HEK293 (cell line): ENCODE measurements around the gene BAHD1.

Experiments used
- CTCF ChIA-PET: fragments of 350-600 bp; formaldehyde crosslinking; extraction: SDS; loops from one replicate; lab custom pipeline; 2021; ENCODE audit warnings: antibody characterized with exemption; lab: Yijun Ruan, JAX
- POLR2A ChIA-PET: fragments of 300-600 bp; formaldehyde crosslinking; extraction: SDS; loops from one replicate; lab custom pipeline; 2020; ENCODE audit warnings: antibody characterized with exemption, inconsistent platforms; lab: Yijun Ruan, JAX
- H3K27ac ChIP-seq: fragments of 200-500 bp; sonication (Bioruptor generic); 2 replicates; pipeline ENCODE4 v1.5.1; 2014; ENCODE audit warnings: low read depth, low read length, control low read depth, inconsistent platforms; ENCODE audit errors: extremely low read depth
- H3K36me3 ChIP-seq, 2 experiments: fragments of 200-500 bp in 1 of 2; sonication (Bioruptor generic) in 1 of 2; 1 replicate in 1 of 2; 2 replicates in 1 of 2; pipeline ENCODE4 v1.5.1; 2014 to 2017; ENCODE audit warnings: inconsistent platforms in 2 of 2, low read length in 2 of 2; ENCODE audit not compliant: control insufficient read depth in 2 of 2, insufficient read depth in 1 of 2
- H3K4me1 ChIP-seq: fragments of 200-500 bp; sonication (Bioruptor generic); 2 replicates; pipeline ENCODE4 v1.5.1; 2014; ENCODE audit warnings: mild to moderate bottlenecking, low read length, inconsistent platforms; ENCODE audit not compliant: control insufficient read depth, insufficient read depth
- H3K4me3 ChIP-seq: 2 replicates; pipeline ENCODE4 v1.5.1; 2011; ENCODE audit warnings: low read depth, mild to moderate bottlenecking, control low read depth, low read length, moderate library complexity
- H3K9me3 ChIP-seq: fragments of 200-500 bp; sonication (Bioruptor generic); 2 replicates; pipeline ENCODE4 v1.5.1; 2014; ENCODE audit warnings: low read depth, low read length, inconsistent platforms; ENCODE audit not compliant: control insufficient read depth, insufficient read depth
- GLIS2 ChIP-seq: fragments of 450-650 bp; formaldehyde crosslinking; IDR thresholded peaks from 2 replicates; pipeline ENCODE4 v1.5.1; 2016; ENCODE audit warnings: missing biosample characterization, missing genetic modification characterization
- KLF10 ChIP-seq: fragments of 450-650 bp; IDR thresholded peaks from 2 replicates; pipeline ENCODE4 v1.5.1; 2018; ENCODE audit warnings: missing biosample characterization, mild to moderate bottlenecking, missing genetic modification characterization
- SP7 ChIP-seq: fragments of 450-650 bp; formaldehyde crosslinking; IDR thresholded peaks from 2 replicates; pipeline ENCODE4 v1.5.1; 2016; ENCODE audit warnings: missing biosample characterization, missing genetic modification characterization
- YY1 ChIP-seq: fragments of 450-650 bp; formaldehyde crosslinking; IDR thresholded peaks from 2 replicates; pipeline ENCODE4 v1.5.1; 2018; ENCODE audit warnings: missing biosample characterization, missing genetic modification characterization
- ZBTB17 ChIP-seq: fragments of 450-650 bp; formaldehyde crosslinking; IDR thresholded peaks from 2 replicates; pipeline ENCODE4 v1.5.1; 2016; ENCODE audit warnings: missing biosample characterization, missing genetic modification characterization
- ZBTB20 ChIP-seq: fragments of 450-650 bp; formaldehyde crosslinking; IDR thresholded peaks from 2 replicates; pipeline ENCODE4 v1.5.1; 2016; ENCODE audit warnings: missing biosample characterization, missing genetic modification characterization
- ZFP41 ChIP-seq: fragments of 450-650 bp; formaldehyde crosslinking; IDR thresholded peaks from 2 replicates; pipeline ENCODE4 v1.5.1; 2016; ENCODE audit warnings: missing biosample characterization, missing genetic modification characterization, borderline replicate concordance
- ZNF133 ChIP-seq: fragments of 450-650 bp; formaldehyde crosslinking; IDR thresholded peaks from 2 replicates; pipeline ENCODE4 v1.5.1; 2016; ENCODE audit warnings: missing biosample characterization, missing genetic modification characterization
- ZNF239 ChIP-seq: fragments of 450-650 bp; formaldehyde crosslinking; IDR thresholded peaks from 2 replicates; pipeline ENCODE4 v1.5.1; 2016; ENCODE audit warnings: missing biosample characterization, missing genetic modification characterization
- ZNF24 ChIP-seq: fragments of 450-650 bp; formaldehyde crosslinking; IDR thresholded peaks from 2 replicates; pipeline ENCODE4 v1.5.1; 2016; ENCODE audit warnings: missing biosample characterization, missing genetic modification characterization
- ZNF416 ChIP-seq: fragments of 450-650 bp; formaldehyde crosslinking; IDR thresholded peaks from 2 replicates; pipeline ENCODE4 v1.5.1; 2016; ENCODE audit warnings: missing biosample characterization, missing genetic modification characterization
- ZNF548 ChIP-seq: fragments of 450-650 bp; formaldehyde crosslinking; IDR thresholded peaks from 2 replicates; pipeline ENCODE4 v1.5.1; 2016; ENCODE audit warnings: missing biosample characterization, missing genetic modification characterization
- ZNF600 ChIP-seq: fragments of 450-650 bp; formaldehyde crosslinking; IDR thresholded peaks from 2 replicates; pipeline ENCODE4 v1.5.1; 2016; ENCODE audit warnings: missing biosample characterization, missing genetic modification characterization
- ZNF629 ChIP-seq: fragments of 450-650 bp; formaldehyde crosslinking; IDR thresholded peaks from 2 replicates; pipeline ENCODE4 v1.5.1; 2017; ENCODE audit warnings: missing biosample characterization, missing genetic modification characterization
- ZNF654 ChIP-seq: fragments of 450-650 bp; formaldehyde crosslinking; IDR thresholded peaks from 2 replicates; pipeline ENCODE4 v1.5.1; 2016; ENCODE audit warnings: low read depth, missing biosample characterization, missing genetic modification characterization
- ZNF664 ChIP-seq: fragments of 450-650 bp; formaldehyde crosslinking; IDR thresholded peaks from 2 replicates; pipeline ENCODE4 v1.5.1; 2016; ENCODE audit warnings: missing biosample characterization, missing genetic modification characterization
- ZNF837 ChIP-seq: fragments of 450-650 bp; formaldehyde crosslinking; IDR thresholded peaks from 2 replicates; pipeline ENCODE4 v1.5.1; 2016; ENCODE audit warnings: missing biosample characterization, missing genetic modification characterization
- TF ChIP-seq, protein P1 (sequence below): fragments of 450-650 bp; formaldehyde crosslinking; IDR thresholded peaks from 2 replicates; pipeline ENCODE4 v1.5.1; 2016; ENCODE audit warnings: missing biosample characterization, missing genetic modification characterization
- TF ChIP-seq, protein P2 (sequence below): fragments of 450-650 bp; IDR thresholded peaks from 2 replicates; pipeline ENCODE4 v1.5.1; 2018; ENCODE audit warnings: missing biosample characterization, mild to moderate bottlenecking, missing genetic modification characterization
- TF ChIP-seq, protein P3 (sequence below): fragments of 450-650 bp; formaldehyde crosslinking; IDR thresholded peaks from 2 replicates; pipeline ENCODE4 v1.5.1; 2016; ENCODE audit warnings: missing biosample characterization, missing genetic modification characterization

BAHD1 gene

DNA sequence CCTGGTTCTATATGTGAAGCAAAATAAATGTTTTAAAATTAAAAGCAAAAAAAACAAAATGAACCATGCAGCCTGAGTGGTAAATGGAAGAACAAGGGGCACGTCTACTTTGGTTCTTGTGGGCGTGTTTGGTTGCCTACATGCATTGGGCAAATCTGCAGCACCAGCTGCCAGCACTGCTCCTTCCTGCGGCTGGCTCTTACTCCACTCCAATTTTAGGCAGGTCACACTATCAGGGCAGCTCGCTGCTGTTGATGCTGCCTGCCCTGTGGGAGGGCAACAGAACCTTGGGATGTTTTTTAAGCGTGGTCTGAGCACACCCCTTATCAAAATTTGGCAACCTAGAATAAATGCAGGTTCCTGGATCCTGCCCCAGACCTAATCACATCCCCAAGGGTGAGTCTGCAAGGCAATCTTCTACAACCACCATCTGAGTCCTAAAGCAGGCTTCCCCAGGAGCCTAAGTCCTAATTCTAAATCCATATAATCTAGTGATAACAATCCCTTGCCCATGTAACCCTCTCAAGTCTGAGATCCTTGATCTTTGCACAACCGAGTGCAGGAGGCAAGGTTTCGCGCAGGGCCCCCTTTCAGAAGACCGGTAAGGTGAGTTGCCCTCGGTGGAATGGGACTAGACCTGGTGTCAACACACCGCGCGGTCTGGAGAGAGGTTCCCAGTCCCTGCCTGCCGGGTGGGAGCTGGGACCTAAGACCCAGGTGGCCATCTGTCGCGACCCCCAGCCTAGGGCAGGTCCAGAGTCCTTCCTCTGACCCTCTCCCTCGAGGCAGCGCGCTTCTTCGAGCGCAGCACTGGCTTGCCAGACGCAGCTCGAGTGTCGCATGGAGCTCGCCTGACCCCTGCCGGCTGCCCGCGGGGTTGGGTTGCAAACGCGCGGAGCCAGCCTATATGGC is 19.3 kb upstream of the BAHD1 start (continued):
- TF ChIP-seq, protein P1, sequence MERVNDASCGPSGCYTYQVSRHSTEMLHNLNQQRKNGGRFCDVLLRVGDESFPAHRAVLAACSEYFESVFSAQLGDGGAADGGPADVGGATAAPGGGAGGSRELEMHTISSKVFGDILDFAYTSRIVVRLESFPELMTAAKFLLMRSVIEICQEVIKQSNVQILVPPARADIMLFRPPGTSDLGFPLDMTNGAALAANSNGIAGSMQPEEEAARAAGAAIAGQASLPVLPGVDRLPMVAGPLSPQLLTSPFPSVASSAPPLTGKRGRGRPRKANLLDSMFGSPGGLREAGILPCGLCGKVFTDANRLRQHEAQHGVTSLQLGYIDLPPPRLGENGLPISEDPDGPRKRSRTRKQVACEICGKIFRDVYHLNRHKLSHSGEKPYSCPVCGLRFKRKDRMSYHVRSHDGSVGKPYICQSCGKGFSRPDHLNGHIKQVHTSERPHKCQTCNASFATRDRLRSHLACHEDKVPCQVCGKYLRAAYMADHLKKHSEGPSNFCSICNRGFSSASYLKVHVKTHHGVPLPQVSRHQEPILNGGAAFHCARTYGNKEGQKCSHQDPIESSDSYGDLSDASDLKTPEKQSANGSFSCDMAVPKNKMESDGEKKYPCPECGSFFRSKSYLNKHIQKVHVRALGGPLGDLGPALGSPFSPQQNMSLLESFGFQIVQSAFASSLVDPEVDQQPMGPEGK (tag by site-specific recombination), result peak; percentile 22; the same call in 1 of the 2 replicates
- TF ChIP-seq YY1 (tag by site-specific recombination), result no peak
- TF ChIP-seq ZNF837 (tag by site-specific recombination), result no peak
- TF ChIP-seq, protein P2, sequence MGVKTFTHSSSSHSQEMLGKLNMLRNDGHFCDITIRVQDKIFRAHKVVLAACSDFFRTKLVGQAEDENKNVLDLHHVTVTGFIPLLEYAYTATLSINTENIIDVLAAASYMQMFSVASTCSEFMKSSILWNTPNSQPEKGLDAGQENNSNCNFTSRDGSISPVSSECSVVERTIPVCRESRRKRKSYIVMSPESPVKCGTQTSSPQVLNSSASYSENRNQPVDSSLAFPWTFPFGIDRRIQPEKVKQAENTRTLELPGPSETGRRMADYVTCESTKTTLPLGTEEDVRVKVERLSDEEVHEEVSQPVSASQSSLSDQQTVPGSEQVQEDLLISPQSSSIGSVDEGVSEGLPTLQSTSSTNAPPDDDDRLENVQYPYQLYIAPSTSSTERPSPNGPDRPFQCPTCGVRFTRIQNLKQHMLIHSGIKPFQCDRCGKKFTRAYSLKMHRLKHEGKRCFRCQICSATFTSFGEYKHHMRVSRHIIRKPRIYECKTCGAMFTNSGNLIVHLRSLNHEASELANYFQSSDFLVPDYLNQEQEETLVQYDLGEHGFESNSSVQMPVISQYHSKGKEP (tag by site-specific recombination), result peak; percentile 58; the same call in 1 of the 2 replicates
- TF ChIP-seq, protein P3, sequence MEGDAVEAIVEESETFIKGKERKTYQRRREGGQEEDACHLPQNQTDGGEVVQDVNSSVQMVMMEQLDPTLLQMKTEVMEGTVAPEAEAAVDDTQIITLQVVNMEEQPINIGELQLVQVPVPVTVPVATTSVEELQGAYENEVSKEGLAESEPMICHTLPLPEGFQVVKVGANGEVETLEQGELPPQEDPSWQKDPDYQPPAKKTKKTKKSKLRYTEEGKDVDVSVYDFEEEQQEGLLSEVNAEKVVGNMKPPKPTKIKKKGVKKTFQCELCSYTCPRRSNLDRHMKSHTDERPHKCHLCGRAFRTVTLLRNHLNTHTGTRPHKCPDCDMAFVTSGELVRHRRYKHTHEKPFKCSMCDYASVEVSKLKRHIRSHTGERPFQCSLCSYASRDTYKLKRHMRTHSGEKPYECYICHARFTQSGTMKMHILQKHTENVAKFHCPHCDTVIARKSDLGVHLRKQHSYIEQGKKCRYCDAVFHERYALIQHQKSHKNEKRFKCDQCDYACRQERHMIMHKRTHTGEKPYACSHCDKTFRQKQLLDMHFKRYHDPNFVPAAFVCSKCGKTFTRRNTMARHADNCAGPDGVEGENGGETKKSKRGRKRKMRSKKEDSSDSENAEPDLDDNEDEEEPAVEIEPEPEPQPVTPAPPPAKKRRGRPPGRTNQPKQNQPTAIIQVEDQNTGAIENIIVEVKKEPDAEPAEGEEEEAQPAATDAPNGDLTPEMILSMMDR, result peak; percentile 72; the same call in 1 of the 2 replicates
- peak; percentile 89 for TF ChIP-seq ZBTB17 (tag by site-specific recombination)
- peak; percentile 30; the same call in 1 of the 2 replicates for TF ChIP-seq ZNF600
- peak; percentile 20; the same call in 1 of the 2 replicates for TF ChIP-seq ZNF629 (tag by site-specific recombination)
- peak; percentile 69 for TF ChIP-seq ZNF654 (tag by site-specific recombination)
- TF ChIP-seq KLF10 (tag by site-specific recombination), result 0 out of 2 replicates have a peak, but pooled peaks have one; percentile 44
- peak; percentile 74 for TF ChIP-seq ZBTB20 (tag by site-specific recombination)
- 0 out of 2 replicates have a peak, but pooled peaks have one; percentile 15 for TF ChIP-seq SP7 (tag by site-specific recombination)
- no peak for TF ChIP-seq ZNF133
- TF ChIP-seq ZFP41 (tag by site-specific recombination), result no peak
- TF ChIP-seq GLIS2 (tag by site-specific recombination), result peak; percentile 86
- TF ChIP-seq, all 188 proteins: peak for 14

DNA sequence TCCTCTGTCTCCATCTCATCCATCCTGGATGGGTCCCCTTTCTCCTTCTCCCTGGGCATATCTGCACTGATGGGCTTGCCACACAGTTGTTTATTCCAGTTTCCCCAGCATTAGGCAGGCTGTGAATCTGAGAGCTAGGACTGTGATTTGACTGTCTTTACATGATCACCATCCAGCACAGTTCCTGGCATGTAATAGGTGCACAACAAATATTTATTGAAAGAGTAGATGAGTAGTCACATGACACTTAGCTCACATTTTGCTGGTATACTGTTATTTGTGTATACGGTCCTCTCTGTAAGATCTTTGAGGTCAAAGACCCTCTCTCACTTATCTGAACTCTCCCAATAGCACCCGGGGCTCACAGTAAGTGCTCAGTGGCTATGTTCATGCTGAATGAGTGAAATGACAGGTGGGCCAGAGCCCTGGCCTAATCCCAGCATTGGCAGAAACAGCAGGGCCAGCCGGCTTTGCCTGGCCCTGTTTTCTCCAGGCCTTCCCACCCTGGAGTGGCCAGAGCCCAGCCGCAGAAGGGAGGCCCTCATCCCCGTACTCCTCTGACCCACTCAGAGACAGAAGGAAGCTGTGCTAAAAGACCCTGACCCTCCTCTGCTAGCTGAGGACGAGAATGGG is 16.2 kb upstream of the BAHD1 start:
- H3K4me3 ChIP-seq, result no peak overlapping the region
- no peak overlapping the region for H3K27ac ChIP-seq
- no peaks in the 10 kb centered on the region; a peak in 1 of 3 replicates for H3K36me3 ChIP-seq
- H3K9me3 ChIP-seq, result no peaks in the 10 kb centered on the region
- H3K4me1 ChIP-seq, result no peaks in the 10 kb centered on the region; the same call in 1 of the 2 replicates
- POLR2A ChIA-PET, result interaction anchor here (0.8 kb wide), 1 partner anchor 19 kb away, joined by 3 read pairs; the partner anchor contains the start of gene IVD
- CTCF ChIA-PET, result interaction anchor here (0.6 to 1.4 kb wide), 3 partner anchors 56 to 596 kb away, joined by 3 to 7 read pairs (median 6); no protein-coding TSS in a partner anchor
- TF ChIP-seq ZNF239 (tag by site-specific recombination) (no peak), ZNF548 (tag by site-specific recombination) (no peak), ZNF24 (tag by site-specific recombination) (no peak), ZNF416 (tag by site-specific recombination) (no peak), ZNF664 (tag by site-specific recombination) (peak; percentile 55; the same call in 1 of the 2 replicates)
